Choroid plexus epithelial cell (primary cell): ENCODE results near the gene SLC22A5.
A peak's percentile ranks its signal among the peaks of the same experiment; 100 is the strongest.

Experiments used
- DNase-seq: peaks from one replicate; pipeline ENCODE4 v3.0.0-alpha.2; 2010; ENCODE audit warnings: low read depth
- H3K4me3 ChIP-seq: 2 replicates; pipeline ENCODE4 v1.5.1; 2011; ENCODE audit warnings: low read depth, mild to moderate bottlenecking, control low read depth, low read length, moderate library complexity
- CTCF ChIP-seq: conservative IDR thresholded peaks from 2 replicates; pipeline ENCODE4 v1.5.1; 2011; ENCODE audit warnings: low read depth, mild to moderate bottlenecking, control low read depth, inconsistent platforms, low read length, moderate library complexity

Gene SLC22A5

GRCh38 chr5:132371603-132371994, 2.1 kb downstream of the SLC22A5 start:
- no peak for DNase-seq
- no peak for TF ChIP-seq CTCF
- H3K4me3 ChIP-seq: no peak overlapping the region

GRCh38 chr5:132372127-132372526, 2.6 kb downstream of the SLC22A5 start:
- no peak for TF ChIP-seq CTCF
- H3K4me3 ChIP-seq: no peak overlapping the region
- no peak for DNase-seq

GRCh38 chr5:132372542-132372941, 3.0 kb downstream of the SLC22A5 start:
- TF ChIP-seq CTCF: no peak
- no peak overlapping the region for H3K4me3 ChIP-seq

GRCh38 chr5:132375957-132376356, 6.4 kb downstream of the SLC22A5 start:
- no peak for DNase-seq
- H3K4me3 ChIP-seq: no peak overlapping the region
- no peak for TF ChIP-seq CTCF

More at GRCh38 chr5:132372542-132372941, 3.0 kb downstream of the SLC22A5 start:
- DNase-seq: peak; percentile 58

GRCh38 chr5:132376694-132377641, 7.5 kb downstream of the SLC22A5 start:
- DNase-seq: no peak
- no peak overlapping the region for H3K4me3 ChIP-seq
- TF ChIP-seq CTCF: no peak

- no peak overlapping the region for H3K4me3 ChIP-seq
- no peak for TF ChIP-seq CTCF
- no peak for DNase-seq
Observed at GRCh38 chr5:132377738-132378137, 8.2 kb downstream of the SLC22A5 start.

GRCh38 chr5:132378580-132378979, 9.1 kb downstream of the SLC22A5 start:
- no peak for TF ChIP-seq CTCF
- peak; percentile 14 for DNase-seq
- no peak overlapping the region for H3K4me3 ChIP-seq
